AG04449 (cell line): ENCODE measurements around the gene KY.

Experiments
- CTCF ChIA-PET: fragments of 350-600 bp; formaldehyde crosslinking; extraction: SDS; loops from one replicate; lab custom pipeline; 2021; ENCODE audit warnings: antibody characterized with exemption; lab: Yijun Ruan, JAX
- POLR2A ChIA-PET: fragments of 400-600, 350-600 bp; formaldehyde crosslinking; extraction: SDS; loops from one replicate; lab custom pipeline; 2020; ENCODE audit warnings: antibody characterized with exemption, inconsistent platforms; lab: Yijun Ruan, JAX
- DNase-seq: peaks from one replicate; pipeline ENCODE4 v3.0.0-alpha.2; 2010; ENCODE audit warnings: low read depth, low spot score
- H3K4me3 ChIP-seq: 2 replicates; pipeline ENCODE4 v1.5.1; 2011; ENCODE audit warnings: low read depth, mild to moderate bottlenecking, control low read depth, low read length
- CTCF ChIP-seq: IDR thresholded peaks from one replicate; pipeline ENCODE4 v1.5.1; 2011; ENCODE audit warnings: mild to moderate bottlenecking, moderate library complexity, low read length, control low read depth, inconsistent platforms; ENCODE audit not compliant: insufficient read depth; ENCODE audit errors: missing control alignments

KY gene, protein sequence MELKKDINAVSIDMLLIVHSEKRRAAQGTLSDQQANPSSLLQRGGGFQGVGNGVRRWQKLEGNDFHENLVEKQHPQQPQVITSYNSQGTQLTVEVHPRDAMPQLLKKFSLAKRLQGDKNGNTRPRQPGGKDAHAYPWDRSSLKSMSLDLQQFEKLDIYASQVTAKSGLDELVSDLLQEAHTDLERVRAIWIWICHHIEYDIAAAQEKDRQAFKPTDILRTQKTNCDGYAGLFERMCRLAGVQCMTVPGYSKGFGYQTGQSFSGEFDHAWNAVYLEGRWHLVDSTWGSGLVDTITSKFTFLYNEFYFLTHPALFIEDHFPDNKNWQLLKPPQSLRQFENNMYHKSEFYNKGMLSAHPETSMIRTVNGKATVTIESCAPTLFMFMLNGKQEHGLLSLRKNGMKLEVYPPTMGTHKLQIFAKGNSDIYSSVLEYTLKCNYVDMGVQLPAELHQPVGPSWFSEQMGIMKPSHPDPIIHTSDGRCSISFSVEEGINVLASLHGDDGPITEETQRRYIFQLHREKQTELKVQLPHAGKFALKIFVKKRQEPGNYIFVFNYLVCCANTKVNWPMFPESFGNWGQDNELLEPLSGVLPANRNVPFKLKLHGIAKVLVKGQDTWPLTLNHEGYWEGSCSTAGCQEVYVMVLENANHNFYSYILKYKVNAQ

GRCh38 chr3:134650431-134651346, at the start of gene KY:
Gene KY, minus strand, starts transcription at chr3:134651022. Its CDS starts 62 bp downstream, at chr3:134650960.
- CTCF ChIA-PET, result interaction anchor here (1.0 to 6.6 kb wide), 9 partner anchors 9 to 144 kb away, joined by 3 to 53 read pairs (median 5); no protein-coding TSS in a partner anchor
- no peak for DNase-seq
- POLR2A ChIA-PET, result interaction anchor here (1.0 kb wide), 1 partner anchor 9 kb away, joined by 3 read pairs; no protein-coding TSS in a partner anchor
- H3K4me3 ChIP-seq, result peak within 1 kb of the TSS; percentile 58
- peak; percentile 37 for TF ChIP-seq CTCF

- H3K4me3 ChIP-seq, result no peak overlapping the region
- ChIA-PET POLR2A (no interaction called here), CTCF (no interaction called here)
- no peak for DNase-seq
- TF ChIP-seq CTCF, result no peak
Measured at GRCh38 chr3:134699721-134700120, 48.9 kb upstream of the KY start.

GRCh38 chr3:134699141-134699711, 48.4 kb upstream of the KY start:
- POLR2A ChIA-PET, result no interaction called here
- CTCF ChIA-PET, result no interaction called here
- no peak overlapping the region for H3K4me3 ChIP-seq
- no peak for DNase-seq
- TF ChIP-seq CTCF, result no peak

GRCh38 chr3:134697830-134698689, 47.2 kb upstream of the KY start:
- POLR2A ChIA-PET, result no interaction called here
- CTCF ChIA-PET, result interaction anchor here (1.2 kb wide), 1 partner anchor 10 kb away, joined by 3 read pairs; no protein-coding TSS in a partner anchor
- TF ChIP-seq CTCF, result no peak
- DNase-seq, result no peak
- no peak overlapping the region for H3K4me3 ChIP-seq

- CTCF ChIA-PET, result interaction anchor here (1.7 kb wide), 1 partner anchor 60 kb away, joined by 4 read pairs; no protein-coding TSS in a partner anchor
- no peak for TF ChIP-seq CTCF
Measured at GRCh38 chr3:134696155-134696554, 45.3 kb upstream of the KY start.

More at GRCh38 chr3:134696155-134696554, 45.3 kb upstream of the KY start:
- DNase-seq, result no peak
- H3K4me3 ChIP-seq, result no peak overlapping the region
- POLR2A ChIA-PET, result no interaction called here
